K562 (cell line): ENCODE data around the gene UCHL1. TPM values are rescaled to one million over a fixed set of nuclear protein-coding genes. Genes with fewer than 3 reads are reported as not detected.

Experiments
- ATAC-seq: fragments of 200-7000 bp; cut with Tn5 transposase; 3 replicates; pipeline ENCODE4 v1.9.1; 2020; ENCODE audit warnings: moderate library complexity
- BruUV-seq: library from RNA; stranded (reverse); fragments of 400-500 nt; replicated peaks from 2 replicates; lab custom pipeline; 2021; lab: Mats Ljungman, UMichigan
- CTCF ChIA-PET: fragments of 300-600 bp; formaldehyde crosslinking; extraction: SDS; loops from one replicate; lab custom pipeline; 2021; ENCODE audit warnings: low intra/inter-chr PET ratio; lab: Yijun Ruan, JAX
- POLR2A ChIA-PET: fragments of 300-600, 350-650 bp; sonication (Branson Sonifier 250); formaldehyde crosslinking; extraction: SDS; loops from one replicate; lab custom pipeline; 2021; ENCODE audit warnings: antibody characterized with exemption, inconsistent platforms; lab: Yijun Ruan, JAX
- DNase-seq, 4 experiments: peaks; one replicate each; pipeline versions ENCODE4 v3.0.0 to v3.0.0-alpha.2; 2011 to 2018; ENCODE audit warnings: low spot score in 3 of 4, mixed read lengths in 3 of 4; ENCODE audit errors: extremely low read depth in 1 of 4
- FAIRE-seq: peaks from 2 replicates; lab custom pipeline; 2011; peaks lifted over from hg19 to GRCh38; lab: Jason Lieb, UNC
- H2AFZ ChIP-seq: 2 replicates; pipeline ENCODE4 v1.6.0; 2011; ENCODE audit warnings: low read depth, low read length, control low read depth, inconsistent platforms
- H3K27ac ChIP-seq: fragments of 200-600 bp; 3 replicates; pipeline ENCODE4 v1.8.0; 2011; ENCODE audit warnings: low read depth, mild to moderate bottlenecking, control low read depth, inconsistent platforms, low read length, moderate library complexity, mixed read lengths; ENCODE audit errors: extremely low read depth
- H3K27me3 ChIP-seq, 2 experiments: fragments of 300-600 bp in 1 of 2; 2 replicates in 1 of 2; 3 replicates in 1 of 2; pipeline versions ENCODE4 v1.6.0 to v1.8.0; 2011; ENCODE audit warnings: inconsistent platforms in 2 of 2, low read length in 2 of 2, mild to moderate bottlenecking in 1 of 2, mixed read lengths in 1 of 2, moderate library complexity in 1 of 2; ENCODE audit not compliant: control insufficient read depth in 2 of 2, insufficient read depth in 2 of 2
- H3K36me3 ChIP-seq: fragments of 300-600 bp; 3 replicates; pipeline ENCODE4 v1.8.0; 2011; ENCODE audit warnings: mild to moderate bottlenecking, low read length, inconsistent platforms; ENCODE audit not compliant: control insufficient read depth, insufficient read depth
- H3K4me1 ChIP-seq, 2 experiments: fragments of 200-600 bp in 1 of 2; replicated peaks in 1 of 2; 2 replicates in 1 of 2; 3 replicates in 1 of 2; pipeline versions ENCODE4 v1.5.1 to v1.8.0; 2011; ENCODE audit warnings: inconsistent platforms in 2 of 2, low read length in 2 of 2, mild to moderate bottlenecking in 1 of 2, mixed read lengths in 1 of 2, moderate library complexity in 1 of 2; ENCODE audit not compliant: control insufficient read depth in 2 of 2, insufficient read depth in 2 of 2
- H3K4me2 ChIP-seq: 2 replicates; pipeline ENCODE4 v1.6.1; 2011; ENCODE audit warnings: low read length, control low read depth, inconsistent platforms, mixed read lengths; ENCODE audit not compliant: insufficient read depth
- H3K4me3 ChIP-seq: fragments of 200-600 bp; sonication (generic), shearing (Covaris generic); 2 replicates; pipeline ENCODE4 v1.5.1; 2016; ENCODE audit warnings: control low read depth, inconsistent platforms
- H3K79me2 ChIP-seq: fragments of 200-600 bp; 3 replicates; pipeline ENCODE4 v1.8.0; 2011; ENCODE audit warnings: low read length, inconsistent platforms; ENCODE audit not compliant: control insufficient read depth, insufficient read depth
- H3K9ac ChIP-seq, 2 experiments: 2 replicates each; pipeline versions ENCODE4 v1.6.0 to v1.6.1; 2011; ENCODE audit warnings: low read depth in 2 of 2, low read length in 2 of 2, control low read depth in 1 of 2, inconsistent platforms in 1 of 2, mild to moderate bottlenecking in 1 of 2, mixed read lengths in 1 of 2; ENCODE audit not compliant: insufficient read depth in 1 of 2
- H3K9me1 ChIP-seq: one replicate; pipeline ENCODE4 v1.6.0; 2011; ENCODE audit warnings: inconsistent platforms, mild to moderate bottlenecking, low read length, moderate library complexity; ENCODE audit not compliant: control insufficient read depth, insufficient read depth
- H3K9me3 ChIP-seq: replicated peaks from 2 replicates; pipeline ENCODE4 v1.5.1; 2011; ENCODE audit warnings: low read depth, low read length, inconsistent platforms; ENCODE audit not compliant: control insufficient read depth, insufficient read depth
- H4K20me1 ChIP-seq: replicated peaks from 2 replicates; pipeline ENCODE4 v1.6.1; 2011; ENCODE audit warnings: low read length, inconsistent platforms, mixed read lengths; ENCODE audit not compliant: control insufficient read depth, insufficient read depth
- CC2D1A ChIP-seq: fragments of 450-650 bp; IDR thresholded peaks from 2 replicates; pipeline ENCODE4 v1.6.1; 2017; ENCODE audit warnings: mild to moderate bottlenecking
- CEBPG ChIP-seq, 3 experiments: fragments of 200-800 bp in 1 of 3; sonication (Bioruptor generic) in 1 of 3; sonication (generic) in 1 of 3; formaldehyde crosslinking in 1 of 3; IDR thresholded peaks in 2 of 3; conservative IDR thresholded peaks in 1 of 3; 2 replicates each; pipeline versions ENCODE4 v1.6.1 to v1.8.0; 2016 to 2022; ENCODE audit warnings: missing compliant biosample characterization in 2 of 3, missing genetic modification characterization in 2 of 3, mild to moderate bottlenecking in 1 of 3, missing genetic modification reagents in 1 of 3
- NFIX ChIP-seq: fragments of 250-450 bp; sonication (Bioruptor Pico); IDR thresholded peaks from 2 replicates; pipeline ENCODE4 v1.4.0; 2020; ENCODE audit warnings: low read depth, mild to moderate bottlenecking, moderate library complexity
- whole genome bisulfite sequencing: fragments of 100-300 bp; shearing (Covaris generic); methylation state at CpG from one replicate; pipeline ENCODE4 v1.1.6; 2016; ENCODE audit warnings: low coverage, mixed read lengths; ENCODE audit not compliant: insufficient coverage; ENCODE audit errors: missing lambda C conversion rate; 5-methylcytosine and 5-hydroxymethylcytosine counted together
- in situ Hi-C: fragments of 300-500 bp; cut with MboI; formaldehyde crosslinking; loops from 4 replicates; pipeline ENCODE4 v1.15.0; 2018; ENCODE audit warnings: inconsistent platforms, mixed read lengths
- intact Hi-C: fragments of 100-400 bp; cut with micrococcal nuclease; formaldehyde crosslinking; loops from 2 replicates; pipeline ENCODE4 v1.14.2; 2022
- polyA plus RNA-seq, 8 experiments: library from polyadenylated mRNA; depleted of rRNA in 4 of 8; stranded (reverse) in 5 of 8; unstranded in 3 of 8; fragments of >200 nt; fragmentation: Nextera tagmentation in 2 of 8; fragmentation: Illumina TruSeq in 1 of 8; extraction: Ambion mirVana in 2 of 8; extraction: Trizol in 1 of 8; gene quantifications; 2 replicates each; pipeline versions ENCODE4 v1.2.1 to v1.2.3, GENCODE V29; 2011 to 2014; ENCODE audit warnings: inconsistent platforms in 1 of 8, missing spikeins in 1 of 8
- total RNA-seq, 7 experiments: library from RNA; depleted of rRNA in 6 of 7; stranded (reverse); fragments of >200 nt in 6 of 7; fragmentation: Illumina TruSeq in 2 of 7; extraction: Trizol in 2 of 7; gene quantifications; 2 replicates each; pipeline versions ENCODE4 v1.2.1 to v1.2.3, GENCODE V29; 2011 to 2021; ENCODE audit warnings: low replicate concordance in 1 of 7
- TF ChIP-seq, protein P1 (sequence below): fragments of 450-650 bp; IDR thresholded peaks from 2 replicates; pipeline ENCODE4 v1.6.1; 2017; ENCODE audit warnings: antibody characterized with exemption

The UCHL1 gene
- total and polyA plus RNA-seq, 9 of the 15 experiments (the other 6 are each of a cell fraction or from before 2014, with no cell fraction given): 0.42 TPM; not detected in 8

DNA sequence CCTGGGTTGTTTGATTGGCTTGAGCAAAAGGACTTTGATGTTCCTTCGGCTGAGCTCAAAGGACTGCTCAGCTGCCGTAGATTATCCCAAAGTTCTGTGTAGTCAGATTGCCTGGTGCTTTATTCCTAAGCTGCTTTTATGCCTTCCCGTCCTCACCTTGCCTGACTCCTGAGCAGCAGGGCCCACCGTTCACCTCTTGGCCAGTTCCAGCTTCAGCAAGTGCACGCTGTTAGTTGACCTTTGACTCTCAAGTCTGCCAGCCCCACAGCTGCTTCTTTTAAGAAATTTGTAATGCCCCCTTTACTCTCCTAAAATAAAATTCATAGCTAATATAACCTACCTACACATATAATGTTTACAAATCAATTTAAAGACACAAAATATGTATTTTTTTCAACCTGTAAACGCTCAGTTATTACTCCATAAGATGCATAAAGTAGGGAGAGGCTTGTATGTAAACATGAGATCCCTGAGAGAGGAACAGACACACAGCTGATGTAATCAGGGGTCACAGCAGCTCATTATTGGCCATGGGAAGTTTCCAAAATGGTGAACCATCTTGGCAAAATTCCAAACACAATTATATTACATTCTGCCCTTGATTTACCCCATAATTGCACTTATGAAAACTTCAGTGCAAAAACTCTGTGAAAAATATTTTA, 28.6 kb downstream of the UCHL1 start (continued):
- TF ChIP-seq, protein P1, sequence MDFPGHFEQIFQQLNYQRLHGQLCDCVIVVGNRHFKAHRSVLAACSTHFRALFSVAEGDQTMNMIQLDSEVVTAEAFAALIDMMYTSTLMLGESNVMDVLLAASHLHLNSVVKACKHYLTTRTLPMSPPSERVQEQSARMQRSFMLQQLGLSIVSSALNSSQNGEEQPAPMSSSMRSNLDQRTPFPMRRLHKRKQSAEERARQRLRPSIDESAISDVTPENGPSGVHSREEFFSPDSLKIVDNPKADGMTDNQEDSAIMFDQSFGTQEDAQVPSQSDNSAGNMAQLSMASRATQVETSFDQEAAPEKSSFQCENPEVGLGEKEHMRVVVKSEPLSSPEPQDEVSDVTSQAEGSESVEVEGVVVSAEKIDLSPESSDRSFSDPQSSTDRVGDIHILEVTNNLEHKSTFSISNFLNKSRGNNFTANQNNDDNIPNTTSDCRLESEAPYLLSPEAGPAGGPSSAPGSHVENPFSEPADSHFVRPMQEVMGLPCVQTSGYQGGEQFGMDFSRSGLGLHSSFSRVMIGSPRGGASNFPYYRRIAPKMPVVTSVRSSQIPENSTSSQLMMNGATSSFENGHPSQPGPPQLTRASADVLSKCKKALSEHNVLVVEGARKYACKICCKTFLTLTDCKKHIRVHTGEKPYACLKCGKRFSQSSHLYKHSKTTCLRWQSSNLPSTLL: no peak

DNA sequence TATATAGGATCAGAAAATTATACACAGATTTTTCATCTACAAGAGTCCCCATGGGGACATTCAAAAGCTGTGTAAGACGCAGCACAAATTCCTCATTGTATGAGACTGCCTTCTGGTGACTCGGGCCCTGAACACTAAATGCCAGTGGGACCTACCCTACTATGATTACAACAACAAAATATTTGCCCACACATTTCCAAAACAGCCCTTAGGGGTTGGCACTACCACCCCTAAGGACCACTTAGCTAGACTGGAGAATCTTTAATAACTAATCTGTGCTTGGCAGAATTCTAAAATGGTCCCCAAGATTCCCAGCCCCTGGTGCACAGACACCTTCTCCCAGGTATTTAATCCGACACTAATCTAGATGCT, 29.1 kb downstream of the UCHL1 start:
- no TSS peak for BruUV-seq
- Histone ChIP-seq H3K79me2 (no peaks in the 10 kb centered on the region), H3K9me3 (no peaks in the 10 kb centered on the region), H3K4me3 (no peak overlapping the region), H4K20me1 (no peaks in the 10 kb centered on the region), H3K4me1 (no peaks in the 10 kb centered on the region), H3K27ac (no peak overlapping the region), H3K9me1 (no peaks in the 10 kb centered on the region), H3K36me3 (no peaks in the 10 kb centered on the region), H2AFZ (no peak overlapping the region), H3K27me3 (no peaks in the 10 kb centered on the region; a peak in 1 of 5 replicates), H3K4me2 (no peak overlapping the region), H3K9ac (no peak overlapping the region)
- ChIA-PET CTCF (no interaction called here), POLR2A (no interaction called here)
- ATAC-seq: no peak
- no peak for DNase-seq
- intact Hi-C loops: no loop called here
- in situ Hi-C loops: loop anchor here (10.0 kb wide), 2 partner anchors 369 to 599 kb away; no protein-coding TSS in a partner anchor
- whole genome bisulfite sequencing: 2% methylated on average over 3 of the region's 3 CpGs
- FAIRE-seq: no peak
- TF ChIP-seq CEBPG (CRISPR knock-in tag; IDR thresholded peaks at IDR 0.05) (no peak), CEBPG (tag; conservative IDR thresholded peaks at IDR 0.05 in 1 of 2, IDR thresholded peaks at IDR 0.05 in 1 of 2) (peak in 1 of 2 experiments; percentile 10; a peak in 1 of 4 replicates), NFIX (CRISPR knock-in tag) (no peak), CC2D1A (no peak)
